ENCODE results near the gene LAIR1. TPM values are rescaled to one million over a fixed set of nuclear protein-coding genes. Genes with fewer than 3 reads are reported as not detected.

LAIR1 gene
- total RNA-seq, 4 donors from 2014 or later: 0.12 to 3.5 (median 2.9) TPM

DNA sequence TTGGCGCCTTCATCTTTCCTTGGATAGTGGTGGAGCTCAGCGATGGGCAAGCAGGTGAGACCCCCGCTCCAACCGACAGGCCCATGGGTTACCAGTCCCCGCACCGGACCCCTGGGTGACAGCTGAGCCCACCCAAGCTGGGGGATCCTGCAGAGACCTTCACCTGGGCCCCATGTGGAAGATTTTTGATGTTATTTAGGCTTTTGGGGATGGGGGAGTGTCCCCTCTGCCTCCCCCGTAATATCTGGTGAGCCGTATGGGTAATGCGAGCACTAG is 46.8 kb downstream of the LAIR1 start:
- no peak overlapping the region for H3K4me3 ChIP-seq
- H3K4me1 ChIP-seq: no peaks in the 10 kb centered on the region
- H3K36me3 ChIP-seq: no peaks in the 10 kb centered on the region
- no peaks in the 10 kb centered on the region for H3K27me3 ChIP-seq
- TF ChIP-seq CTCF (IDR thresholded peaks at IDR 0.05 in 4 of 5, conservative IDR thresholded peaks at IDR 0.05 in 1 of 5) (no peak), POLR2A (IDR thresholded peaks at IDR 0.05) (no peak)
- no peaks in the 10 kb centered on the region for H3K9me3 ChIP-seq
- DNase-seq: no peak
- ATAC-seq: no peak
- intact Hi-C loops (cut with DNase I; ENCODE audit: low total_unique reads) (no loop called here), in situ Hi-C loops (cut with MboI; ENCODE audit: low sequenced_read_pairs in 4 of 4) (loop anchor here in 1 of 4 donors (25.0 kb wide), 1 partner anchor 319 kb away; the partner anchor contains the start of gene LILRB1)
- H3K27ac ChIP-seq: no peak overlapping the region

DNA sequence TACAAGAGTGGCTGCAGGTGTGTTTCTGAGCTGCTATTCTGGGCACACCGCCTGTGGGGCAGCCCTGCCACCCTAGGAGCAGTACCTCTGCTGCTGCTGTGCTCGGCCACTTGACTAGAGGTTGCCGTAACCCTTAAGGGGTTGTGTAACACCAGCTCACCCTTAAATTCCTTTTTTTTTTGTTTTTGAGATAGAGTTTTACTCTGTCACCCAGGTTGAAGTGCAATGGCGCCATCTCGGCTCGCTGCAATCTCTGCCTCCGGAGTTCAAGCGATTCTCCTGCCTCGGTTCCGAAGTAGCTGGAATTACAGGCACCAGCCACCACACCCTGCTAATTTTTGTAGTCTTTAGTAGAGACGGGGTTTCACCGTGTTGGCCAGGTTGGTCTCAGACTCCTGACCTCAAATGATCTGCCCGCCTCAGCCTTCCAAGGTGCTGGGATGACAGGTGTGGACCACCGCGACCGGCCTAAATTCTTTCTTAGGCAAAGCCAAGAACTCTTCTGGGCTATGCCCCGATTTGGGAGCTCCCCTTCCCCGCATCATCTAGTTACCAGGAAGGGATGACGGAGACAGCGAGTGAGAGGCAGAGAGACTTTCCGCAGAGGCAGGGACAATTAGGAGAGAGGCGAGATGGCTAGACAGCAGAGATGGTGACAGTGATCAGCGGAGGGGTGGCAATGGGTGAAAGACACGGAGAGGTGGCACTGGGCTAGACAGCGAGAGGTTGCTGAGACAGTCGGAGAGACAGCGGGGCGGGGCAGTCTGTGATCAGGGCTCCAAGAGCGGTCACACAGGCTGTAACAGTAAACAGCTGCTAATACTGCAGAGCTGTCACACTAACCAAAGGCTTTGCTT is 47.4 kb downstream of the LAIR1 start:
- TF ChIP-seq POLR2A (IDR thresholded peaks at IDR 0.05) (no peak), CTCF (IDR thresholded peaks at IDR 0.05 in 4 of 5, conservative IDR thresholded peaks at IDR 0.05 in 1 of 5) (no peak)
- Histone ChIP-seq H3K36me3 (no peaks in the 10 kb centered on the region), H3K27me3 (no peaks in the 10 kb centered on the region), H3K9me3 (no peaks in the 10 kb centered on the region), H3K27ac (no peak overlapping the region), H3K4me3 (no peak overlapping the region), H3K4me1 (no peaks in the 10 kb centered on the region)
- DNase-seq (no peak), ATAC-seq (no peak)
- in situ Hi-C loops (cut with MboI; ENCODE audit: low sequenced_read_pairs in 4 of 4) (loop anchor here in 1 of 4 donors (25.0 kb wide), 1 partner anchor 320 kb away; the partner anchor contains the start of gene LILRB1), intact Hi-C loops (cut with DNase I; ENCODE audit: low total_unique reads) (no loop called here)

GRCh38 chr19:54316746-54317107 is 48.0 kb downstream of the LAIR1 start:
- no peaks in the 10 kb centered on the region for H3K27me3 ChIP-seq
- H3K9me3 ChIP-seq: no peaks in the 10 kb centered on the region
- H3K4me1 ChIP-seq: no peaks in the 10 kb centered on the region
- ATAC-seq: no peak
- no peak for DNase-seq
- no peaks in the 10 kb centered on the region for H3K36me3 ChIP-seq
- intact Hi-C loops (cut with DNase I; ENCODE audit: low total_unique reads) (no loop called here), in situ Hi-C loops (cut with MboI; ENCODE audit: low sequenced_read_pairs in 4 of 4) (loop anchor here in 1 of 4 donors (25.0 kb wide), 1 partner anchor 321 kb away; the partner anchor contains the start of gene LILRB1)
- H3K4me3 ChIP-seq: no peak overlapping the region
- TF ChIP-seq POLR2A (IDR thresholded peaks at IDR 0.05) (no peak), CTCF (IDR thresholded peaks at IDR 0.05 in 4 of 5, conservative IDR thresholded peaks at IDR 0.05 in 1 of 5) (no peak)
- H3K27ac ChIP-seq: no peak overlapping the region

DNA sequence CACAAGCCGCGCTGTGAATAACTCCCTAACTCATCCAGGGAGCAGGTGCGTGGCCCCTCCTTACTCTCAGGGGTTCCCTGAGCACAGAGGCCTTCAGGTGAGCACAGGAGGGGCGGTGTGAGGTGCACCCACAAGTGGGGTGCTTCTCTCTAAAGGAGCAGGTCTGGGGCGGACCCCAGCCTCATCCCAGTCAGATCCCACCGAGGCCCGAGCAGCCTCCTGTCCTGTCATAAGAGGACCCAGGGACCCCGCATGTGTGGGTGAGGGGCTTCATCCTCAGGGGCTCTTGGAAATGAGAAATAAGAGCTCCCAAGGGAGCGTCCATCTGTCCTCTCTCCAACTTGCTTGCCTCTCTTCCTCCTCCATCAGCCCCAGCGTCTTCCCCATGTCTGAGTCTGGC is 48.8 kb downstream of the LAIR1 start:
- Histone ChIP-seq H3K27me3 (no peaks in the 10 kb centered on the region), H3K4me1 (no peaks in the 10 kb centered on the region), H3K36me3 (no peaks in the 10 kb centered on the region), H3K27ac (no peak overlapping the region), H3K9me3 (no peaks in the 10 kb centered on the region), H3K4me3 (no peak overlapping the region)
- no peak for DNase-seq
- TF ChIP-seq POLR2A (IDR thresholded peaks at IDR 0.05): no peak
- TF ChIP-seq CTCF (IDR thresholded peaks at IDR 0.05 in 4 of 5, conservative IDR thresholded peaks at IDR 0.05 in 1 of 5): no peak
- ATAC-seq: no peak
- in situ Hi-C loops (cut with MboI; ENCODE audit: low sequenced_read_pairs in 4 of 4) (loop anchor here in 1 of 4 donors (25.0 kb wide), 1 partner anchor 321 kb away; the partner anchor contains the start of gene LILRB1), intact Hi-C loops (cut with DNase I; ENCODE audit: low total_unique reads) (no loop called here)
